GM06990 (cell line): ENCODE results near the gene CPED1.
"Not testable (repeated sequence)": the region's sequence is repeated elsewhere in the genome, so short reads cannot be mapped to it uniquely, and the experiment has no call there.

Source experiments
- DNase-seq: peaks from one replicate; pipeline ENCODE4 v3.0.0-alpha.2; 2011; ENCODE audit not compliant: insufficient read length; ENCODE audit errors: extremely low read depth
- H3K27me3 ChIP-seq: replicated peaks from 2 replicates; pipeline ENCODE4 v1.6.0; 2011; ENCODE audit warnings: low read length; ENCODE audit not compliant: control insufficient read depth, insufficient read depth
- H3K36me3 ChIP-seq: 2 replicates; pipeline ENCODE4 v1.5.1; 2011; ENCODE audit warnings: low read length; ENCODE audit not compliant: control insufficient read depth, insufficient read depth
- H3K4me3 ChIP-seq: replicated peaks from 2 replicates; pipeline ENCODE4 v1.5.1; 2011; ENCODE audit warnings: low read depth, mild to moderate bottlenecking, control low read depth, low read length
- CTCF ChIP-seq: IDR thresholded peaks from 2 replicates; pipeline ENCODE4 v1.5.1; 2011; ENCODE audit warnings: low read length, control low read depth, mild to moderate bottlenecking, inconsistent platforms; ENCODE audit not compliant: insufficient read depth, poor library complexity, severe bottlenecking

Gene CPED1

GRCh38 chr7:121285066-121285667 is 296.7 kb downstream of the CPED1 start:
- no peak for DNase-seq
- H3K27me3 ChIP-seq, result no peaks in the 10 kb centered on the region
- no peaks in the 10 kb centered on the region for H3K36me3 ChIP-seq
- TF ChIP-seq CTCF, result no peak
- no peak overlapping the region for H3K4me3 ChIP-seq

- no peak for DNase-seq
- no peaks in the 10 kb centered on the region for H3K36me3 ChIP-seq
- H3K27me3 ChIP-seq, result no peaks in the 10 kb centered on the region
- TF ChIP-seq CTCF, result no peak
- H3K4me3 ChIP-seq, result no peak overlapping the region
These were observed 297.7 kb downstream of the CPED1 start for GRCh38 chr7:121286186-121286585.

GRCh38 chr7:121286742-121287734 is 298.5 kb downstream of the CPED1 start:
- H3K4me3 ChIP-seq, result no peak overlapping the region
- TF ChIP-seq CTCF, result no peak
- H3K27me3 ChIP-seq, result no peaks in the 10 kb centered on the region
- no peaks in the 10 kb centered on the region for H3K36me3 ChIP-seq
- DNase-seq, result no peak

GRCh38 chr7:121288894-121289293 is 300.4 kb downstream of the CPED1 start:
- Histone ChIP-seq H3K36me3 (no peaks in the 10 kb centered on the region), H3K4me3 (no peak overlapping the region), H3K27me3 (no peaks in the 10 kb centered on the region)
- DNase-seq, result no peak
- TF ChIP-seq CTCF, result no peak

GRCh38 chr7:121289930-121290329 is 301.4 kb downstream of the CPED1 start:
- not testable (repeated sequence) for DNase-seq, H3K27me3 ChIP-seq, H3K4me3 ChIP-seq, H3K36me3 ChIP-seq

- no peaks in the 10 kb centered on the region for H3K36me3 ChIP-seq
- H3K4me3 ChIP-seq, result no peak overlapping the region
- DNase-seq, result no peak
- no peak for TF ChIP-seq CTCF
- no peaks in the 10 kb centered on the region for H3K27me3 ChIP-seq
These were observed 306.0 kb downstream of the CPED1 start for GRCh38 chr7:121294448-121294992.
